A549 (cell line): ENCODE data around the gene PSMD1. TPM values are rescaled to one million over a fixed set of nuclear protein-coding genes. Genes with fewer than 3 reads are reported as not detected.
A peak's percentile ranks its signal among the peaks of the same experiment; 100 is the strongest.

Experiments used
- ATAC-seq, 2 experiments: fragments of 200-7000 bp in 1 of 2; fragments of >200 bp in 1 of 2; cut with Nextera tagmentation in 1 of 2; cut with Tn5 transposase in 1 of 2; 3 replicates each; pipeline versions ENCODE4 v1.8.0 to v1.9.1; 2018 to 2020; ENCODE audit warnings: mild to moderate bottlenecking in 1 of 2, moderate library complexity in 1 of 2
- CTCF ChIA-PET: fragments of 300-600 bp; sonication (Branson Sonifier 250); formaldehyde crosslinking; extraction: SDS; loops from one replicate; lab custom pipeline; 2021; ENCODE audit warnings: antibody characterized with exemption, inconsistent platforms; lab: Yijun Ruan, JAX
- POLR2A ChIA-PET: fragments of 350-600 bp; formaldehyde crosslinking; extraction: SDS; loops from one replicate; lab custom pipeline; 2021; ENCODE audit warnings: antibody characterized with exemption, inconsistent platforms; lab: Yijun Ruan, JAX
- DNase-seq, 2 experiments: peaks; one replicate each; pipeline versions ENCODE4 v3.0.0 to v3.0.0-alpha.2; 2011 to 2016; ENCODE audit warnings: low read depth in 1 of 2, low spot score in 1 of 2
- FAIRE-seq: peaks from 2 replicates; lab custom pipeline; 2011; peaks lifted over from hg19 to GRCh38; lab: Jason Lieb, UNC
- H3K27ac ChIP-seq, 2 experiments: fragments of >200 bp; sonication (Bioruptor Twin); formaldehyde crosslinking; 3 replicates each; pipeline ENCODE4 v1.5.1; 2016 to 2017
- H3K4me1 ChIP-seq: fragments of >200 bp; sonication (Bioruptor Twin); formaldehyde crosslinking; 3 replicates; pipeline ENCODE4 v1.6.1; 2016
- H3K4me2 ChIP-seq: fragments of >200 bp; sonication (Bioruptor Twin); formaldehyde crosslinking; 3 replicates; pipeline ENCODE4 v1.6.1; 2016
- H3K4me3 ChIP-seq: fragments of >200 bp; sonication (Bioruptor Twin); formaldehyde crosslinking; 3 replicates; pipeline ENCODE4 v1.5.1; 2016
- H3K9me3 ChIP-seq: fragments of >200 bp; sonication (Bioruptor Twin); formaldehyde crosslinking; 3 replicates; pipeline ENCODE4 v1.6.1; 2016
- ATOH8 ChIP-seq: fragments of 250-450 bp; sonication (Bioruptor Pico); IDR thresholded peaks from 2 replicates; pipeline ENCODE4 v1.5.0; 2020; ENCODE audit warnings: low read depth, mild to moderate bottlenecking, moderate library complexity
- CBX2 ChIP-seq: fragments of 200-600 bp; sonication (generic); IDR thresholded peaks from 2 replicates; pipeline ENCODE4 v1.6.1; 2016; ENCODE audit warnings: low read depth, mild to moderate bottlenecking, borderline replicate concordance
- CHD4 ChIP-seq: fragments of 200-600 bp; sonication (generic); IDR thresholded peaks from 2 replicates; pipeline ENCODE4 v1.6.1; 2016; ENCODE audit warnings: antibody characterized with exemption, mild to moderate bottlenecking, borderline replicate concordance
- EHF ChIP-seq: fragments of 250-450 bp; sonication (Bioruptor Pico); IDR thresholded peaks from 2 replicates; pipeline ENCODE4 v1.5.0; 2020; ENCODE audit warnings: mild to moderate bottlenecking
- ESRRA ChIP-seq: fragments of 150-350 bp; IDR thresholded peaks from 2 replicates; pipeline ENCODE4 v1.6.1; 2014; ENCODE audit warnings: mild to moderate bottlenecking, low read length, borderline replicate concordance
- FOSL2 ChIP-seq, 2 experiments: fragments of 450-650 bp in 1 of 2; fragments of >200 bp in 1 of 2; sonication (Bioruptor Twin) in 1 of 2; formaldehyde crosslinking; IDR thresholded peaks; 2 replicates each; pipeline versions ENCODE4 v1.5.0 to v1.6.1; 2016 to 2020; ENCODE audit warnings: mild to moderate bottlenecking in 1 of 2, moderate library complexity in 1 of 2
- FOXS1 ChIP-seq: fragments of 250-450 bp; sonication (Bioruptor Pico); IDR thresholded peaks from 2 replicates; pipeline ENCODE4 v1.5.0; 2020; ENCODE audit warnings: mild to moderate bottlenecking, moderate library complexity
- HEYL ChIP-seq: fragments of 250-450 bp; sonication (Bioruptor Pico); IDR thresholded peaks from 2 replicates; pipeline ENCODE4 v1.8.0; 2021; ENCODE audit warnings: mild to moderate bottlenecking, moderate library complexity
- HMGXB4 ChIP-seq: fragments of 250-450 bp; sonication (Bioruptor Pico); IDR thresholded peaks from 2 replicates; pipeline ENCODE4 v1.5.0; 2021; ENCODE audit warnings: mild to moderate bottlenecking, moderate library complexity, borderline replicate concordance
- HOXA7 ChIP-seq: fragments of 250-450 bp; sonication (Bioruptor Pico); IDR thresholded peaks from 2 replicates; pipeline ENCODE4 v1.5.0; 2020; ENCODE audit warnings: mild to moderate bottlenecking, moderate library complexity
- HOXB13 ChIP-seq: fragments of 250-450 bp; sonication (Bioruptor Pico); IDR thresholded peaks from 2 replicates; pipeline ENCODE4 v1.5.0; 2020; ENCODE audit warnings: low read depth, mild to moderate bottlenecking, moderate library complexity
- JUNB ChIP-seq: fragments of >200 bp; sonication (Bioruptor Twin); formaldehyde crosslinking; IDR thresholded peaks from 2 replicates; pipeline ENCODE4 v1.6.1; 2016
- KDM1A ChIP-seq: fragments of 200-600 bp; sonication (generic); IDR thresholded peaks from 2 replicates; pipeline ENCODE4 v1.6.1; 2016; ENCODE audit warnings: low read depth, mild to moderate bottlenecking
- KDM5A ChIP-seq: fragments of 200-600 bp; sonication (generic); IDR thresholded peaks from 2 replicates; pipeline ENCODE4 v1.6.1; 2016; ENCODE audit warnings: antibody characterized with exemption, mild to moderate bottlenecking
- MAFK ChIP-seq: fragments of 450-650 bp; IDR thresholded peaks from 2 replicates; pipeline ENCODE4 v1.6.1; 2014; ENCODE audit not compliant: partially characterized antibody
- MAZ ChIP-seq: fragments of 150-350 bp; IDR thresholded peaks from 2 replicates; pipeline ENCODE4 v1.6.1; 2014; ENCODE audit warnings: antibody characterized with exemption, low read depth, low read length, borderline replicate concordance
- NFE2L2 ChIP-seq: fragments of 150-350 bp; conservative IDR thresholded peaks from 2 replicates; pipeline ENCODE4 v1.6.1; 2014; ENCODE audit warnings: low read length
- NPAS2 ChIP-seq: fragments of 250-450 bp; sonication (Bioruptor Pico); IDR thresholded peaks from 2 replicates; pipeline ENCODE4 v1.8.0; 2022; ENCODE audit warnings: mild to moderate bottlenecking, moderate library complexity, borderline replicate concordance
- POLR2A ChIP-seq: IDR thresholded peaks from 2 replicates; pipeline ENCODE4 v1.6.1; 2012; ENCODE audit warnings: mild to moderate bottlenecking, low read length
- POLR2AphosphoS2 ChIP-seq: conservative IDR thresholded peaks from 2 replicates; pipeline ENCODE4 v1.6.1; 2012; ENCODE audit warnings: low read length, improper control_type of control experiment, inconsistent platforms
- RAD21 ChIP-seq, 2 experiments: fragments of >200 bp in 1 of 2; sonication (Bioruptor Twin) in 1 of 2; formaldehyde crosslinking in 1 of 2; IDR thresholded peaks in 1 of 2; conservative IDR thresholded peaks in 1 of 2; 2 replicates in 1 of 2; 3 replicates in 1 of 2; pipeline ENCODE4 v1.6.1; 2012 to 2018; ENCODE audit warnings: inconsistent platforms in 1 of 2
- RFX5 ChIP-seq: fragments of 450-650 bp; IDR thresholded peaks from 2 replicates; pipeline ENCODE4 v1.7.1; 2014; ENCODE audit warnings: antibody characterized with exemption, mild to moderate bottlenecking, moderate library complexity
- SMC3 ChIP-seq: fragments of >200 bp; sonication (Bioruptor Twin); formaldehyde crosslinking; IDR thresholded peaks from 3 replicates; pipeline ENCODE4 v1.6.1; 2018; ENCODE audit warnings: inconsistent platforms
- ZC3H11A ChIP-seq: fragments of 450-650 bp; IDR thresholded peaks from 2 replicates; pipeline ENCODE4 v1.6.1; 2014; ENCODE audit warnings: antibody characterized with exemption, mild to moderate bottlenecking
- ZFP36 ChIP-seq: fragments of 450-650 bp; IDR thresholded peaks from 2 replicates; pipeline ENCODE4 v1.6.1; 2014; ENCODE audit warnings: borderline replicate concordance; ENCODE audit not compliant: partially characterized antibody
- ZNF302 ChIP-seq: fragments of 250-450 bp; sonication (Bioruptor Pico); IDR thresholded peaks from 2 replicates; pipeline ENCODE4 v1.9.0; 2021; ENCODE audit warnings: inconsistent platforms, mild to moderate bottlenecking, moderate library complexity
- ZSCAN20 ChIP-seq: fragments of 250-450 bp; sonication (Bioruptor Pico); IDR thresholded peaks from 2 replicates; pipeline ENCODE4 v1.8.0; 2022; ENCODE audit warnings: mild to moderate bottlenecking, moderate library complexity
- WGBS: methylation state at CpG from one replicate; pipeline ENCODE4 v1.1.6; 2017; ENCODE audit errors: missing lambda C conversion rate; 5-methylcytosine and 5-hydroxymethylcytosine counted together
- polyA plus RNA-seq, 4 experiments: library from polyadenylated mRNA; depleted of rRNA in 3 of 4; stranded (reverse); fragments of >200 nt; fragmentation: RNase III in 1 of 4; extraction: RNeasy Plus Mini Kit Qiagen cat#74134 plus additional on column Dnase treatment in 1 of 4; gene quantifications; 2 replicates in 3 of 4; 3 replicates in 1 of 4; pipeline ENCODE4 v1.2.3, GENCODE V29; 2011 to 2017
- TF ChIP-seq, protein P1 (sequence below): fragments of 450-650 bp; IDR thresholded peaks from 2 replicates; pipeline ENCODE4 v1.6.1; 2014; ENCODE audit warnings: antibody characterized with exemption
- TF ChIP-seq, protein P2 (sequence below): fragments of >200 bp; sonication (Bioruptor Twin); formaldehyde crosslinking; IDR thresholded peaks from 3 replicates; pipeline ENCODE4 v1.6.1; 2016

Gene PSMD1
- polyA plus RNA-seq, 2 of the 4 experiments (the other 2 are of a cell fraction) = 122 to 248 TPM

DNA sequence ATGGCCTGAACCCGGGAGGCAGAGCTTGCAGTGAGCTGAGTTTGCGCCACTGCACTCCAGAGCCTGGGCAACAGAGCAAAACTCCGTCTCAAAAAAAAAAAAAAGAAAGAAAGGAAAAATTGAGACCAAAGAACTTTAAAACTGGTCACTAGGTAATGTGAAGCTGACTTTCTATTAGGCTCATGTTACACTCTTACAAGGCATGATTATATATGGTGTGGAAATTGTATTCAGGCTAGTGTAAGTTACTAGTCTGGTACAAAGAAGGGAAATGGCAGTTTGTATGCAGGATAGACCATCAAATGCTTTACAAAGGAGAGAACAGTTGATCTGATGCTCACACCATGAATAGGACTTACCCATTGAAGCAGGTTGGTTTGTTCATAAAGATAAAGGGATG lies 106.3 kb downstream of the PSMD1 start:
- no peak for DNase-seq
- no peak overlapping the region for H3K4me2 ChIP-seq
- ATAC-seq = no peak
- ChIA-PET CTCF (interaction anchor here (1.4 kb wide), 1 partner anchor 30 kb away, joined by 3 read pairs; no protein-coding TSS in a partner anchor), POLR2A (interaction anchor here (0.7 kb wide), 1 partner anchor 13 kb away, joined by 4 read pairs; no protein-coding TSS in a partner anchor)
- FAIRE-seq = no peak
- WGBS = 95% methylated on average over 3 of the region's 3 CpGs
- TF ChIP-seq ZC3H11A (no peak), MAFK (no peak), FOSL2 (IDR thresholded peaks at IDR 0.05) (no peak), FOSL2 (CRISPR knock-in tag; IDR thresholded peaks at IDR 0.05) (no peak), NFE2L2 (no peak), KDM5A (no peak), CBX2 (no peak), MAZ (no peak), NPAS2 (no peak), POLR2AphosphoS2 (no peak), FOXS1 (no peak), KDM1A (no peak), HOXA7 (CRISPR knock-in tag) (no peak)
- TF ChIP-seq, protein P1, sequence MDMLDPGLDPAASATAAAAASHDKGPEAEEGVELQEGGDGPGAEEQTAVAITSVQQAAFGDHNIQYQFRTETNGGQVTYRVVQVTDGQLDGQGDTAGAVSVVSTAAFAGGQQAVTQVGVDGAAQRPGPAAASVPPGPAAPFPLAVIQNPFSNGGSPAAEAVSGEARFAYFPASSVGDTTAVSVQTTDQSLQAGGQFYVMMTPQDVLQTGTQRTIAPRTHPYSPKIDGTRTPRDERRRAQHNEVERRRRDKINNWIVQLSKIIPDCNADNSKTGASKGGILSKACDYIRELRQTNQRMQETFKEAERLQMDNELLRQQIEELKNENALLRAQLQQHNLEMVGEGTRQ = no peak
- TF ChIP-seq, protein P2, sequence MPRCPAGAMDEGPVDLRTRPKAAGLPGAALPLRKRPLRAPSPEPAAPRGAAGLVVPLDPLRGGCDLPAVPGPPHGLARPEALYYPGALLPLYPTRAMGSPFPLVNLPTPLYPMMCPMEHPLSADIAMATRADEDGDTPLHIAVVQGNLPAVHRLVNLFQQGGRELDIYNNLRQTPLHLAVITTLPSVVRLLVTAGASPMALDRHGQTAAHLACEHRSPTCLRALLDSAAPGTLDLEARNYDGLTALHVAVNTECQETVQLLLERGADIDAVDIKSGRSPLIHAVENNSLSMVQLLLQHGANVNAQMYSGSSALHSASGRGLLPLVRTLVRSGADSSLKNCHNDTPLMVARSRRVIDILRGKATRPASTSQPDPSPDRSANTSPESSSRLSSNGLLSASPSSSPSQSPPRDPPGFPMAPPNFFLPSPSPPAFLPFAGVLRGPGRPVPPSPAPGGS = no peak
- H3K4me1 ChIP-seq = peaks cover 20% of the 10 kb centered on the region
- peak overlapping the region in 1 of 2 experiments; percentile 28; a peak in 1 of 6 replicates for H3K27ac ChIP-seq
- no peaks in the 10 kb centered on the region for H3K9me3 ChIP-seq
- no peak overlapping the region for H3K4me3 ChIP-seq

GRCh38 chr2:231163414-231164095 lies 106.9 kb downstream of the PSMD1 start:
- peak overlapping the region in 1 of 2 experiments; percentile 28; a peak in 1 of 6 replicates for H3K27ac ChIP-seq
- CTCF ChIA-PET = interaction anchor here (1.4 kb wide), 1 partner anchor 29 kb away, joined by 3 read pairs; no protein-coding TSS in a partner anchor
- FAIRE-seq (no peak), DNase-seq (no peak), ATAC-seq (no peak)
- POLR2A ChIA-PET = no interaction called here
- 85% methylated on average over 4 of the region's 4 CpGs for WGBS
- H3K9me3 ChIP-seq = no peaks in the 10 kb centered on the region
- no peak overlapping the region for H3K4me2 ChIP-seq
- peaks cover 20% of the 10 kb centered on the region for H3K4me1 ChIP-seq
- TF ChIP-seq POLR2A (no peak), JUNB (no peak), HOXA7 (CRISPR knock-in tag) (no peak), EHF (CRISPR knock-in tag) (no peak)
- no peak overlapping the region for H3K4me3 ChIP-seq

DNA sequence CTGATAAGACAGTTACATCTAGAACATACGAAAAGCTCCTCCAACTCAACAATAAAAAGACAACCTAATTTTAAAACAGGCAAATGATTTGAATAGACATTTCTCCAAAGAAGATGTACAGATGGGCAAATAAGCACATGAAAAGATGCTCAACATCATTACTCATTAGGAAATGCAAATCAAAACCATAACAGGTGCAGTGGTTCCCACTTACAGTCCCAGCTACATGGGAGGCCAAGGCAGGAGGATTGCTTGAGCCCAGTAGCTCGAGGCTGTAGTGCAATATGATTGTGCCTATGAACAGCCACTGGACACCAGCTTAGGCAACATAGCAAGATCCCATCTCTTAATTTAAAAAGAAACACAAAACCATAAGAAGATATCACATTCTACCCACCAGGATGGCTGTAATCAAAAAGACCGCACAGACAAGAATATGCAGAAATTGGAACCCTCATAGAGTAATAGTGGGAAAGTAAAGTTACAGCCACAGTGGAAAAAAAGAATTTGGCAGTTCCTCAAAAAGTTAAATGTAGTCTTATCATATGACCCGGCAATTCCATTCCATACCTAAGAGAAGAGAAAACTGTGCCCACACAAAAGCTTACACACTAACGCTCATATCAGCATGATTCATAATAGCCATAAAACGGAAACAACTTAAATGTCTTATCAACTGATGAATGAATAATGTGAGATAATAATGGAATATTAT lies 111.2 kb downstream of the PSMD1 start:
- FAIRE-seq = no peak
- CTCF ChIA-PET = interaction anchor here (1.5 kb wide), 1 partner anchor 15 kb away, joined by 4 read pairs; no protein-coding TSS in a partner anchor
- ATAC-seq = no peak
- H3K9me3 ChIP-seq = no peaks in the 10 kb centered on the region
- no peak overlapping the region for H3K4me3 ChIP-seq
- H3K4me2 ChIP-seq = no peak overlapping the region
- 89% methylated on average over 6 of the region's 6 CpGs for WGBS
- no peak for DNase-seq
- no peaks in the 10 kb centered on the region for H3K4me1 ChIP-seq
- POLR2A ChIA-PET = no interaction called here
- no peak overlapping the region for H3K27ac ChIP-seq
- no peak for TF ChIP-seq SMC3
- TF ChIP-seq CHD4 = no peak
- no peak for TF ChIP-seq RAD21 (conservative IDR thresholded peaks at IDR 0.05 in 1 of 2, IDR thresholded peaks at IDR 0.05 in 1 of 2)
- no peak for TF ChIP-seq FOSL2 (IDR thresholded peaks at IDR 0.05)
- no peak for TF ChIP-seq FOSL2 (CRISPR knock-in tag; IDR thresholded peaks at IDR 0.05)
- no peak for TF ChIP-seq CBX2
- TF ChIP-seq RFX5 = no peak
- no peak for TF ChIP-seq NFE2L2
- no peak for TF ChIP-seq ZSCAN20
- TF ChIP-seq HOXB13 (CRISPR knock-in tag) = no peak
- no peak for TF ChIP-seq HMGXB4 (CRISPR knock-in tag)
- TF ChIP-seq HEYL (CRISPR knock-in tag) = no peak
- TF ChIP-seq ATOH8 (CRISPR knock-in tag) = no peak
- TF ChIP-seq ESRRA = no peak
- no peak for TF ChIP-seq ZFP36
- TF ChIP-seq POLR2AphosphoS2 = no peak
- TF ChIP-seq ZNF302 (CRISPR knock-in tag) = no peak
